ENCODE results near the gene ZXDB. TPM values are rescaled to one million over a fixed set of nuclear protein-coding genes. Genes with fewer than 3 reads are reported as not detected.
A peak's percentile ranks its signal among the peaks of the same experiment; 100 is the strongest.
"Not testable (repeated sequence)": the region's sequence is repeated elsewhere in the genome, so short reads cannot be mapped to it uniquely, and the experiment has no call there.

Gene ZXDB
- total RNA-seq, 1 donor from 2014 or later, result 5.7 TPM

GRCh38 chrX:57596516-57596915, 4.7 kb downstream of the ZXDB start:
- peak overlapping the region; percentile 49 for H3K4me3 ChIP-seq

GRCh38 chrX:57607295-57608187, 15.7 kb downstream of the ZXDB start:
- DNase-seq, result no peak
- Histone ChIP-seq H3K36me3 (no peaks in the 10 kb centered on the region), H3K27me3 (ENCODE audit: low read depth) (no peaks in the 10 kb centered on the region), H3K4me1 (peaks cover 6% of the 10 kb centered on the region), H3K27ac (replicated peaks) (peak overlapping the region; percentile 33), H3K9me3 (replicated peaks) (no peaks in the 10 kb centered on the region), H3K4me3 (peak overlapping the region; percentile 44)
- no peak for TF ChIP-seq CTCF (IDR thresholded peaks at IDR 0.05; ENCODE audit: borderline replicate concordance)
- intact Hi-C loops (cut with micrococcal nuclease), result no loop called here

More at GRCh38 chrX:57596516-57596915, 4.7 kb downstream of the ZXDB start:
- Histone ChIP-seq H3K4me1 (peaks cover 32% of the 10 kb centered on the region), H3K36me3 (no peaks in the 10 kb centered on the region), H3K27me3 (ENCODE audit: low read depth) (no peaks in the 10 kb centered on the region), H3K27ac (replicated peaks) (no peak overlapping the region), H3K9me3 (replicated peaks) (no peaks in the 10 kb centered on the region)
- intact Hi-C loops (cut with micrococcal nuclease), result loop anchor here (10.0 kb wide), 1 partner anchor 308 kb away; no protein-coding TSS in a partner anchor
- DNase-seq, result no peak
- no peak for TF ChIP-seq CTCF (IDR thresholded peaks at IDR 0.05; ENCODE audit: borderline replicate concordance)

GRCh38 chrX:57613351-57613750, 21.5 kb downstream of the ZXDB start:
- H3K9me3 ChIP-seq (replicated peaks), result peaks cover 24% of the 10 kb centered on the region
- intact Hi-C loops (cut with micrococcal nuclease), result not testable (repeated sequence)

GRCh38 chrX:57629438-57629837, 37.6 kb downstream of the ZXDB start:
- H3K36me3 ChIP-seq; H3K4me3 ChIP-seq; H3K27me3 ChIP-seq (ENCODE audit: low read depth); H3K27ac ChIP-seq (replicated peaks); H3K4me1 ChIP-seq; intact Hi-C loops (cut with micrococcal nuclease); DNase-seq: not testable (repeated sequence)
- peaks cover 52% of the 10 kb centered on the region for H3K9me3 ChIP-seq (replicated peaks)

More at GRCh38 chrX:57613351-57613750, 21.5 kb downstream of the ZXDB start:
- not testable (repeated sequence) for H3K27me3 ChIP-seq (ENCODE audit: low read depth); H3K36me3 ChIP-seq; H3K4me1 ChIP-seq; H3K27ac ChIP-seq (replicated peaks); DNase-seq; H3K4me3 ChIP-seq

- Histone ChIP-seq H3K4me3 (no peak overlapping the region), H3K9me3 (replicated peaks) (peaks cover 22% of the 10 kb centered on the region), H3K4me1 (no peaks in the 10 kb centered on the region), H3K27me3 (ENCODE audit: low read depth) (no peaks in the 10 kb centered on the region), H3K36me3 (no peaks in the 10 kb centered on the region), H3K27ac (replicated peaks) (no peak overlapping the region)
- no peak for TF ChIP-seq CTCF (IDR thresholded peaks at IDR 0.05; ENCODE audit: borderline replicate concordance)
- intact Hi-C loops (cut with micrococcal nuclease), result no loop called here
- no peak for DNase-seq
These were observed 48.8 kb downstream of the ZXDB start for GRCh38 chrX:57640674-57641016.

GRCh38 chrX:57641338-57641737, 49.5 kb downstream of the ZXDB start:
- intact Hi-C loops (cut with micrococcal nuclease), result no loop called here
- TF ChIP-seq CTCF (IDR thresholded peaks at IDR 0.05; ENCODE audit: borderline replicate concordance), result no peak
- H3K36me3 ChIP-seq, result no peaks in the 10 kb centered on the region
- H3K9me3 ChIP-seq (replicated peaks), result peaks cover 15% of the 10 kb centered on the region
- no peak for DNase-seq
- no peaks in the 10 kb centered on the region for H3K4me1 ChIP-seq
- no peak overlapping the region for H3K4me3 ChIP-seq
- H3K27ac ChIP-seq (replicated peaks), result no peak overlapping the region
- no peaks in the 10 kb centered on the region for H3K27me3 ChIP-seq (ENCODE audit: low read depth)
